WTC11 (cell line): Measurements from ENCODE around the gene ADIPOR2. TPM values are rescaled to one million over a fixed set of nuclear protein-coding genes. Genes with fewer than 3 reads are reported as not detected.

Source experiments
- ATAC-seq: fragments of 200-7000 bp; cut with Tn5 transposase; 2 replicates; pipeline ENCODE4 v1.10.0; 2021; ENCODE audit warnings: mild to moderate bottlenecking, moderate library complexity
- Bru-seq: library from RNA; stranded (reverse); fragments of 400-500 nt; gene quantifications from one replicate; lab custom pipeline; 2021; lab: Mats Ljungman, UMichigan
- CTCF ChIA-PET: fragments of 300-600 bp; sonication (Branson Sonifier 250); formaldehyde crosslinking; loops from one replicate; lab custom pipeline; 2021; ENCODE audit warnings: antibody characterized with exemption; lab: Charles Lee
- POLR2A ChIA-PET: fragments of 350-600 bp; sonication (Branson Sonifier 250); formaldehyde crosslinking; loops from one replicate; lab custom pipeline; 2021; ENCODE audit warnings: antibody characterized with exemption; lab: Charles Lee
- DNase-seq: peaks from one replicate; pipeline ENCODE4 v3.0.0; 2021; ENCODE audit warnings: low spot score
- H3K27ac Mint-ChIP-seq: 2 replicates; pipeline ENCODE4 v1.8.0; 2021; ENCODE audit warnings: mixed read lengths
- H3K27me3 Mint-ChIP-seq: 2 replicates; pipeline ENCODE4 v1.8.0; 2021; ENCODE audit warnings: low read depth, mild to moderate bottlenecking, moderate library complexity, mixed read lengths
- H3K36me3 Mint-ChIP-seq: 2 replicates; pipeline ENCODE4 v1.8.0; 2021; ENCODE audit warnings: mixed read lengths
- H3K4me1 Mint-ChIP-seq: 2 replicates; pipeline ENCODE4 v1.8.0; 2022; ENCODE audit warnings: mixed read lengths
- H3K4me3 Mint-ChIP-seq: 2 replicates; pipeline ENCODE4 v1.8.0; 2021; ENCODE audit warnings: mild to moderate bottlenecking, moderate library complexity, mixed read lengths
- H3K9me3 Mint-ChIP-seq: 2 replicates; pipeline ENCODE4 v1.8.0; 2021; ENCODE audit warnings: mixed read lengths
- E2F1 ChIP-seq: sonication (generic); formaldehyde crosslinking; IDR thresholded peaks from 2 replicates; pipeline ENCODE4 v1.8.0; 2022; ENCODE audit warnings: mild to moderate bottlenecking, missing genetic modification reagents
- ELF4 ChIP-seq: sonication (generic); formaldehyde crosslinking; IDR thresholded peaks from 2 replicates; pipeline ENCODE4 v1.8.1; 2022; ENCODE audit warnings: low read depth, mild to moderate bottlenecking, moderate library complexity, missing genetic modification reagents
- GABPB1 ChIP-seq: sonication (generic); formaldehyde crosslinking; IDR thresholded peaks from 2 replicates; pipeline ENCODE4 v1.8.1; 2023; ENCODE audit warnings: mild to moderate bottlenecking, missing genetic modification reagents
- GTF2I ChIP-seq: fragments of 250-450 bp; sonication (Bioruptor Pico); conservative IDR thresholded peaks from 2 replicates; pipeline ENCODE4 v1.4.0; 2021; ENCODE audit warnings: mild to moderate bottlenecking
- HMGA2 ChIP-seq: fragments of 250-450 bp; sonication (Bioruptor Pico); IDR thresholded peaks from 2 replicates; pipeline ENCODE4 v1.4.0; 2021; ENCODE audit warnings: mild to moderate bottlenecking, moderate library complexity
- HMGXB4 ChIP-seq: sonication (generic); formaldehyde crosslinking; IDR thresholded peaks from 2 replicates; pipeline ENCODE4 v1.8.1; 2023; ENCODE audit warnings: mild to moderate bottlenecking, moderate library complexity, missing genetic modification reagents
- JAZF1 ChIP-seq: fragments of 250-450 bp; sonication (Bioruptor Pico); IDR thresholded peaks from 2 replicates; pipeline ENCODE4 v1.9.0; 2021; ENCODE audit warnings: moderate library complexity, mild to moderate bottlenecking, inconsistent platforms
- JUN ChIP-seq: sonication (generic); formaldehyde crosslinking; IDR thresholded peaks from 2 replicates; pipeline ENCODE4 v1.8.0; 2023; ENCODE audit warnings: mild to moderate bottlenecking, missing genetic modification reagents
- MAX ChIP-seq: sonication (generic); formaldehyde crosslinking; IDR thresholded peaks from 2 replicates; pipeline ENCODE4 v1.8.0; 2022; ENCODE audit warnings: mild to moderate bottlenecking, missing genetic modification reagents
- NR3C1 ChIP-seq: sonication (generic); formaldehyde crosslinking; conservative IDR thresholded peaks from 2 replicates; pipeline ENCODE4 v1.8.1; 2023; ENCODE audit warnings: low read depth, mild to moderate bottlenecking, missing genetic modification reagents
- PRRX2 ChIP-seq: fragments of 250-450 bp; sonication (Bioruptor Pico); IDR thresholded peaks from 2 replicates; pipeline ENCODE4 v1.8.0; 2021; ENCODE audit warnings: mild to moderate bottlenecking
- RELA ChIP-seq: sonication (generic); formaldehyde crosslinking; IDR thresholded peaks from 2 replicates; pipeline ENCODE4 v1.8.1; 2022; ENCODE audit warnings: missing genetic modification reagents, mild to moderate bottlenecking, borderline replicate concordance
- RORB ChIP-seq: fragments of 250-450 bp; sonication (Bioruptor Pico); IDR thresholded peaks from 2 replicates; pipeline ENCODE4 v1.9.0; 2021; ENCODE audit warnings: mild to moderate bottlenecking
- TP53 ChIP-seq: sonication (generic); formaldehyde crosslinking; IDR thresholded peaks from 2 replicates; pipeline ENCODE4 v1.8.1; 2023; ENCODE audit warnings: mild to moderate bottlenecking, missing genetic modification reagents
- USF2 ChIP-seq: sonication (generic); formaldehyde crosslinking; IDR thresholded peaks from 2 replicates; pipeline ENCODE4 v1.8.1; 2023; ENCODE audit warnings: mild to moderate bottlenecking, missing genetic modification reagents, moderate library complexity
- ZBTB21 ChIP-seq: sonication (generic); formaldehyde crosslinking; IDR thresholded peaks from 2 replicates; pipeline ENCODE4 v1.8.1; 2023; ENCODE audit warnings: mild to moderate bottlenecking, missing genetic modification reagents, borderline replicate concordance
- ZNF138 ChIP-seq: sonication (generic); formaldehyde crosslinking; conservative IDR thresholded peaks from 2 replicates; pipeline ENCODE4 v1.8.1; 2022; ENCODE audit warnings: mild to moderate bottlenecking, moderate library complexity, missing genetic modification reagents
- ZNF396 ChIP-seq: fragments of 250-450 bp; sonication (Bioruptor Pico); IDR thresholded peaks from 2 replicates; pipeline ENCODE4 v1.8.0; 2021; ENCODE audit warnings: mild to moderate bottlenecking, moderate library complexity, borderline replicate concordance
- ZNF423 ChIP-seq: fragments of 250-450 bp; sonication (Bioruptor Pico); IDR thresholded peaks from 2 replicates; pipeline ENCODE4 v2.1.2; 2022; ENCODE audit warnings: mild to moderate bottlenecking, moderate library complexity
- long read RNA-seq, 3 experiments: library from RNA in 1 of 3; library from capped mRNA in 1 of 3; library from polyadenylated mRNA in 1 of 3; unstranded in 2 of 3; stranded (forward) in 1 of 3; transcript quantifications; one replicate each; pipeline ENCODE4 v2.0.0, GENCODE V29; 2021
- total RNA-seq: library from RNA; stranded (reverse); gene quantifications from 3 replicates; pipeline ENCODE4 v1.2.3, GENCODE V29; 2021
- TF ChIP-seq, protein P1 (sequence below): sonication (generic); formaldehyde crosslinking; IDR thresholded peaks from 2 replicates; pipeline ENCODE4 v1.8.0; 2022; ENCODE audit warnings: mild to moderate bottlenecking, missing genetic modification reagents
- TF ChIP-seq, protein P2 (sequence below): fragments of 250-450 bp; sonication (Bioruptor Pico); IDR thresholded peaks from 2 replicates; pipeline ENCODE4 v1.9.0; 2021; ENCODE audit warnings: moderate library complexity, mild to moderate bottlenecking, inconsistent platforms, borderline replicate concordance
- TF ChIP-seq, protein P3 (sequence below): sonication (generic); formaldehyde crosslinking; IDR thresholded peaks from 2 replicates; pipeline ENCODE4 v1.8.1; 2023; ENCODE audit warnings: mild to moderate bottlenecking, missing genetic modification reagents, moderate library complexity
- TF ChIP-seq, protein P4 (sequence below): sonication (generic); formaldehyde crosslinking; IDR thresholded peaks from 2 replicates; pipeline ENCODE4 v1.8.0; 2023; ENCODE audit warnings: missing genetic modification reagents, mild to moderate bottlenecking, borderline replicate concordance

ADIPOR2 gene
- total RNA-seq (36.0 to 39.2 TPM (median 38.4 TPM) in 3 replicates), Bru-seq, nascent RNA (percentile 85 among the genes with signal in this experiment)
- long read RNA-seq, experiment 1, full-length matches to known transcripts = 20 of 81 reads
- long read RNA-seq, experiment 1, partial matches to known transcripts = 16 of 81 reads
- long read RNA-seq, experiment 1, other reads (novel, unspliced or antisense) = 45 of 81 reads
- long read RNA-seq, experiment 2, full-length matches to known transcripts = 4 of 48 reads
- long read RNA-seq, experiment 2, partial matches to known transcripts = 8 of 48 reads
- long read RNA-seq, experiment 2, other reads (novel, unspliced or antisense) = 36 of 48 reads
- long read RNA-seq, experiment 3, partial matches to known transcripts = 0 of 5 reads
- long read RNA-seq, experiment 3, other reads (novel, unspliced or antisense) = 5 of 5 reads

GRCh38 chr12:1690578-1691122 lies at the start of gene ADIPOR2:
ADIPOR2 (plus strand) TSS chr12:1691070; CDS start chr12:1754344, 63,274 bp downstream.
- H3K4me3 Mint-ChIP-seq = peak within 1 kb of the TSS; percentile 99
- CTCF ChIA-PET = interaction anchor here (0.6 to 2.5 kb wide), 10 partner anchors 13 to 100 kb away, joined by 3 to 24 read pairs (median 4); partner anchors contain the start of gene WNT5B
- peaks cover 9% of the 10 kb centered on the region for H3K36me3 Mint-ChIP-seq
- POLR2A ChIA-PET = interaction anchor here (0.6 to 2.2 kb wide), 8 partner anchors 19 to 1301 kb away, joined by 3 to 8 read pairs (median 4); partner anchors contain the start of gene WNT5B
- H3K27ac Mint-ChIP-seq = peak within 1 kb of the TSS; percentile 100
- peak; percentile 94 for DNase-seq
- peaks cover 16% of the 10 kb centered on the region for H3K4me1 Mint-ChIP-seq
- peak; percentile 98 for ATAC-seq
- H3K27me3 Mint-ChIP-seq = no peaks in the 10 kb centered on the region; the same call in 1 of the 2 replicates
- no peaks in the 10 kb centered on the region for H3K9me3 Mint-ChIP-seq
- TF ChIP-seq JUN (0 out of 2 replicates have a peak, but pooled peaks have one; percentile 34), MAX (CRISPR knock-in tag) (peak; percentile 70), PRRX2 (no peak), ZBTB21 (CRISPR knock-in tag) (no peak), NR3C1 (no peak), HMGXB4 (CRISPR knock-in tag) (no peak), TP53 (CRISPR knock-in tag) (no peak), HMGA2 (no peak), ZNF396 (CRISPR knock-in tag) (no peak), GTF2I (no peak), ZNF423 (CRISPR knock-in tag) (no peak), ELF4 (no peak), ZNF138 (CRISPR knock-in tag) (no peak), GABPB1 (CRISPR knock-in tag) (peak; percentile 69), JAZF1 (no peak), E2F1 (CRISPR knock-in tag) (no peak), USF2 (CRISPR knock-in tag) (peak; percentile 83), RELA (no peak), RORB (CRISPR knock-in tag) (no peak)
- TF ChIP-seq, protein P1, sequence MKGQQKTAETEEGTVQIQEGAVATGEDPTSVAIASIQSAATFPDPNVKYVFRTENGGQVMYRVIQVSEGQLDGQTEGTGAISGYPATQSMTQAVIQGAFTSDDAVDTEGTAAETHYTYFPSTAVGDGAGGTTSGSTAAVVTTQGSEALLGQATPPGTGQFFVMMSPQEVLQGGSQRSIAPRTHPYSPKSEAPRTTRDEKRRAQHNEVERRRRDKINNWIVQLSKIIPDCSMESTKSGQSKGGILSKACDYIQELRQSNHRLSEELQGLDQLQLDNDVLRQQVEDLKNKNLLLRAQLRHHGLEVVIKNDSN = peak; percentile 80; the same call in 1 of the 2 replicates
- TF ChIP-seq, protein P2, sequence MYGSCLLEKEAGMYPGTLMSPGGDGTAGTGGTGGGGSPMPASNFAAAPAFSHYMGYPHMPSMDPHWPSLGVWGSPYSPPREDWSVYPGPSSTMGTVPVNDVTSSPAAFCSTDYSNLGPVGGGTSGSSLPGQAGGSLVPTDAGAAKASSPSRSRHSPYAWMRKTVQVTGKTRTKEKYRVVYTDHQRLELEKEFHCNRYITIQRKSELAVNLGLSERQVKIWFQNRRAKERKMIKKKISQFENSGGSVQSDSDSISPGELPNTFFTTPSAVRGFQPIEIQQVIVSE (CRISPR knock-in tag) = no peak
- TF ChIP-seq, protein P3, sequence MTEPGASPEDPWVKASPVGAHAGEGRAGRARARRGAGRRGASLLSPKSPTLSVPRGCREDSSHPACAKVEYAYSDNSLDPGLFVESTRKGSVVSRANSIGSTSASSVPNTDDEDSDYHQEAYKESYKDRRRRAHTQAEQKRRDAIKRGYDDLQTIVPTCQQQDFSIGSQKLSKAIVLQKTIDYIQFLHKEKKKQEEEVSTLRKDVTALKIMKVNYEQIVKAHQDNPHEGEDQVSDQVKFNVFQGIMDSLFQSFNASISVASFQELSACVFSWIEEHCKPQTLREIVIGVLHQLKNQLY (CRISPR knock-in tag) = no peak
- TF ChIP-seq, protein P4, sequence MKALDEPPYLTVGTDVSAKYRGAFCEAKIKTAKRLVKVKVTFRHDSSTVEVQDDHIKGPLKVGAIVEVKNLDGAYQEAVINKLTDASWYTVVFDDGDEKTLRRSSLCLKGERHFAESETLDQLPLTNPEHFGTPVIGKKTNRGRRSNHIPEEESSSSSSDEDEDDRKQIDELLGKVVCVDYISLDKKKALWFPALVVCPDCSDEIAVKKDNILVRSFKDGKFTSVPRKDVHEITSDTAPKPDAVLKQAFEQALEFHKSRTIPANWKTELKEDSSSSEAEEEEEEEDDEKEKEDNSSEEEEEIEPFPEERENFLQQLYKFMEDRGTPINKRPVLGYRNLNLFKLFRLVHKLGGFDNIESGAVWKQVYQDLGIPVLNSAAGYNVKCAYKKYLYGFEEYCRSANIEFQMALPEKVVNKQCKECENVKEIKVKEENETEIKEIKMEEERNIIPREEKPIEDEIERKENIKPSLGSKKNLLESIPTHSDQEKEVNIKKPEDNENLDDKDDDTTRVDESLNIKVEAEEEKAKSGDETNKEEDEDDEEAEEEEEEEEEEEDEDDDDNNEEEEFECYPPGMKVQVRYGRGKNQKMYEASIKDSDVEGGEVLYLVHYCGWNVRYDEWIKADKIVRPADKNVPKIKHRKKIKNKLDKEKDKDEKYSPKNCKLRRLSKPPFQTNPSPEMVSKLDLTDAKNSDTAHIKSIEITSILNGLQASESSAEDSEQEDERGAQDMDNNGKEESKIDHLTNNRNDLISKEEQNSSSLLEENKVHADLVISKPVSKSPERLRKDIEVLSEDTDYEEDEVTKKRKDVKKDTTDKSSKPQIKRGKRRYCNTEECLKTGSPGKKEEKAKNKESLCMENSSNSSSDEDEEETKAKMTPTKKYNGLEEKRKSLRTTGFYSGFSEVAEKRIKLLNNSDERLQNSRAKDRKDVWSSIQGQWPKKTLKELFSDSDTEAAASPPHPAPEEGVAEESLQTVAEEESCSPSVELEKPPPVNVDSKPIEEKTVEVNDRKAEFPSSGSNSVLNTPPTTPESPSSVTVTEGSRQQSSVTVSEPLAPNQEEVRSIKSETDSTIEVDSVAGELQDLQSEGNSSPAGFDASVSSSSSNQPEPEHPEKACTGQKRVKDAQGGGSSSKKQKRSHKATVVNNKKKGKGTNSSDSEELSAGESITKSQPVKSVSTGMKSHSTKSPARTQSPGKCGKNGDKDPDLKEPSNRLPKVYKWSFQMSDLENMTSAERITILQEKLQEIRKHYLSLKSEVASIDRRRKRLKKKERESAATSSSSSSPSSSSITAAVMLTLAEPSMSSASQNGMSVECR (CRISPR knock-in tag) = no peak; the same call in 1 of the 2 replicates
